Measurements from ENCODE around the gene MCEMP1.
A peak's percentile ranks its signal among the peaks of the same experiment; 100 is the strongest.

MCEMP1 gene, protein sequence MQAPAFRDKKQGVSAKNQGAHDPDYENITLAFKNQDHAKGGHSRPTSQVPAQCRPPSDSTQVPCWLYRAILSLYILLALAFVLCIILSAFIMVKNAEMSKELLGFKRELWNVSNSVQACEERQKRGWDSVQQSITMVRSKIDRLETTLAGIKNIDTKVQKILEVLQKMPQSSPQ

DNA sequence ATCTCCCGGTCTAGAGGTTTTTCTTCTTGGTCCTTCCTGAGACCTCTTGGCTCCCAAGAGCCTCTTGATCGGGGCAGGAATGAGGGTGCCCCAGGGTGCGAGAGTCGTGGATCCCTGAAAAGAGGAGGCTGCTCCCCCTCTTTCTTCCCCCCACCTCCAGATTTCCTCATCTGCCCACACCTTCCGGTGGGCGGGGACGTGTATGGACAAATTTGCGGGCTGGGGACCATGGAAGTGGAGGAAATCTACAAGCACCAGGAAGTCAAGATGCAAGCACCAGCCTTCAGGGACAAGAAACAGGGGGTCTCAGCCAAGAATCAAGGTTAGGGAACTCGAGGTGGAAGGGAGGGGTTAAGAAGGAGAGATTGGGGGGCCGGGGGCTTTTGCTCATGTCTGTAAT lies at the start of gene MCEMP1:
TSS of gene MCEMP1 (plus strand) at position 237 of the 400 bp plus-strand sequence. CDS start at position 268, 31 bp downstream.
- no peak for DNase-seq

DNA sequence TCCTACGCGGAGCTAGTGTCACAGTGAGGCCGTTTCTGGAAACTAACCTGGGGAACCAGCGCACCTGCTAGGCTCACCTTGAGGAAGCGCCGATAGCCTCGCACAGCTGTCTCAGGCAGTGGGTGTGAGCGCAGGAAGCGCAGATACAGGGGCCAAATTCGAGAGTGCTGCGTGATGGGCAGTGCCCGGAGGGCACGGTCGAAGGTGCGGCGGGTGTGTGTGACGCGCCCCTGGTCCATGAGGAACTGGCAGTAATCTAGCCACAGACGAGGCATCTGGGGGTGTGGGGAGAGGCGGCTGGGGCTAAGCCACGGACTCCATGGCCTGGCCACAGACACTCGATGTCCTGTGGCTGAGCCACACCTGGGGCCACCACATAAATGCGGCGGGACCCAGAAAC lies 49.7 kb upstream of the MCEMP1 start:
- no peak for DNase-seq

DNA sequence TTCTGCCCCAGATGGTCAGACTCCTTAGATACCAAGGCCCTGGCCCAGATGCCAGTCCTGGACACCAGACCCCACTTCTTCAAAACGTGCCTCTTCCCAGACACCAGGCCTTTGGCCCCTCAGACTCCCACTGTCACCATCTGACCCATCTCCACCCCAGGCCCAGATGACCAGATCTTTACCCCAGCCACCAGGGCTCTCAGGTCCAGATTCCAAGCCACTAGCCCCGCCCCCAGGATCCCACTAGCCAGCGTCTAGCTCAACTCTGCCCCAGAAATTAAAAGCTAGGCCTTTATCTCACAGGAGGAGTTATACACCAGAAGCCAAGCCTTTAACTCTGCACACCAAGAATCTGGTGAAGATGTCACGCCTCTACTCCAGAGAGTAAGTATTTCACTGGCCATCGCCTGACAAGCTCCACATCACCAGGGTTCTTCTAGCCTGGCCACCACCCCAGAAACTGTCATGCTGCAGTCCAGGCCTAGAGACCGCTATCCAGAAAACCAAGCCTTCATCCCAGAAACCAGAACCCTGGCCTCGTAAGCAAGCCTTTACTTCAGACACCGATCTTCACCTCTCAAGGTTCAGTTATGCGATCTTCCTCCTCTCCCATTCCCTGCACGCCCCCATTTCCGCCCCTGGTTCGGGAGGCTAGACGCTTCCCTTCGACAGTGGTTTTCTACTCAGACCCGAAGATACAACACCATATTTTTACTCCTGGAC lies 48.1 kb upstream of the MCEMP1 start:
- no peak for DNase-seq

DNA sequence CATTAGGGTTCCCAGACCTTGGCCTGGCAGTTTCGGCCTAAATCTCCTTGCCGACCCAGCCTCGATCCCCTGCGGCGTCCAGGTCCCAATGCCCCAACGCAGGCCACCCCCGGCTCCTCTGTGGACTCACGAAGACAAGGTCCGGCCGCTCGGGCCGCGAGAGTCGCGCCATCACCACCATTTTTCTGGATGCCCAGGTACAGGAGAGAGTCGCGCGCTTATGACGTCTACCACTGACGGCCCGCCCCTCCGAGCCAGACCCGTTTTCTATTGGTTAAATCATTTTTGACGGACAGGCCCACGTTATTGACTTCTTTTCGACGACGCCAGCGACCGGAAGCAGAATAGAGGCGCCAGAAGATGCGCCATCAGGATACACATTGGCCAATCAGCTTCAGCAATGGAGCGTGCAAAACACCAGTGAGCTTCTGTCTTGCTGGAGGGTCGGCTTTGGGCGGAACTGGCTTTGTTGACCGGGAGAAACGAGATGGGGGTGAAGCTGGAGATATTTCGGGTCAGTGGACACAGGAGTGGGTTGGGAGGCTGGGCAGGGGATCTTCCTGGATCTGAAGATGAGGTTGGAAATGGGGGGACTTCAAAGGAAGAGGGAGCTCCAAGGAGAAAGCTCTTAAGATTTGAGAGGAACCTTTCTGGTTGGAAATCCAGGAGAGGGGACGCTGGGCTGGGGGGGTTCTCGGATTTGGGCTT lies 47.4 kb upstream of the MCEMP1 start, which contains the start of the genes PET100 and XAB2:
TSS of gene PET100 (plus strand) at position 447 of the 708 bp plus-strand sequence. CDS start at position 488, 41 bp downstream.
TSS of gene XAB2 (minus strand) at position 199 of the 708 bp plus-strand sequence. CDS start at position 181, 18 bp downstream.
- DNase-seq = peak; percentile 92

DNA sequence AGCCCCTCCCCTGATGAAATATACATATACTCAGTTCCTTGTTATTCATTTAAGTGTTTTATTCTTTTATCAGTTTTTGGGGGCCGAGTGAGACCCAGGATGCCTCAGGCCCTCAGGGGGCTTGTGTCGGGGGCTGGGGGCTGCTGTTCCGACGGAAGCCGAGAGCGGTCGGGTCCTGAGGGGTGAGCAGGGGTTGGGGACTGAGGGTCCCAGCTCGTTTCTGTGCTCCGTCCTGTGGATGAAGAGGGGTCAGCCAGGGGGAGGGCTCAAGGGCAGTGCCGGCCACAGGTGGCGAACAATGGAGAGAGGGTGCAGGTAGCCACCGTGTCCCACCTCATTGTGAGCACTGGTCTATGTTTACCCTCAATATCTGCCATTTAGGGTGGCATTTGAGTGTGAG lies 45.3 kb upstream of the MCEMP1 start:
- no peak for DNase-seq

DNA sequence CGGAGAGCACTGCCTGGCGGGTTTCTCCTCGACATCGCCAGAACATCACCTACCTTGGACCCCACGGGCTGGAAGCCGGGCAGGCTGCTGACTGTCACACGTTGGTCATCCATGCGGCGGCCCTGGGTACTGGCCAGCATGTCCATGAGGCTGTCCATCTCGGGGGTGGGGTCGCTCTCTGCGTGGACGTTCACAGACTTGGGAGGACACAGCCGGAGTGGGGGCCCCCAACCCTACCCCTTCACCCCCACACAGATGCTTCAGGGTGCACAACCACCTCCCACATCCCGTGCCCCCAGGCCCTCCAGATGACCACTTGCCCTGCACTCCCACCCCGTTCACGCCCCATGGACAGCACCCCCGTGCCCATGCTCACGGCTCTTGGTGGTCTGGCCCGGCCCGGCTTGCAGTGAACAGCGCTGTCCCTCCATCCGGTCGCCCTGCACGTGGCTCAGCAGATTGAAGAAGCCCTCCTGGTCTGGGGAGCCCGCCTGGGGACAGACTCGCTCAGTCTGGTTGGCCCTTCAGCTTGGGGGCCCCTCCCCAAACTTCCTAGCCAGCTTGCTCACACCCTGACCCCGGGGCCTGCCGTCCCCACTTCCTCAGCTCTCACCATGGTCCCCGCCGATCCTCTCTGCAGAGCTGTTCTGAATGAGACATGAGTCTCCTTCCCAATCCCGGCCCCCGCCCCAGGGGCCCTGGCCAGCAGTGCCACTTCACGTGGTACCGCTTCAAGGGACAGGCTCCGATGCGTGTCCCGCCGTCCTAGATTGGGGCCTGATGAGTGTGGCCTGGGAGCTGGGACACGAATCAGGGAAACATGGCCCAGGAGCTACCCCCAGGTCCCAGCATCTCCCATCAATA lies 44.3 kb upstream of the MCEMP1 start:
- no peak for DNase-seq

DNA sequence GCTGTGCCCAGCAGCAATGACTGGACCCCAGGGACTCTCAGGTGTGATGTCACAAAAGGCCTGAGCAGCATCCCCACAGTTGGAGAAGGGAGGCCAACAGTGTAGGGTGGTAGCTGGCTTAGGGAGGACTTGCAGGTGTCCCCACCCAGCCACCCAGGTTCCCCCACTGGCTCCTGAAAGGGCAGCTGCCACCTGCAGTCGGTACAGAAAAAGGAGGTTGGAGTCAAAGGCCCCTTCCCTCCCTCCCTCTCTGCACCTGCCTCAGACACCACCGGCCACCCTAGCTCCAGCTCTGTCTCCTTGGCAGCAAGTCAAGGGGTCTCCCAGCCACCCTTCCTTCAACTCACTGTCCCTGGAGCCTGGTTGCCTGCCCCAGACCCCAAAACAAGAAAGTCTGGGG lies 43.2 kb upstream of the MCEMP1 start, which contains the start of gene PCP2:
TSS of gene PCP2 (minus strand) at position 22 of the 400 bp plus-strand sequence. CDS start 262 bp downstream, outside the sequence.
- no peak for DNase-seq

DNA sequence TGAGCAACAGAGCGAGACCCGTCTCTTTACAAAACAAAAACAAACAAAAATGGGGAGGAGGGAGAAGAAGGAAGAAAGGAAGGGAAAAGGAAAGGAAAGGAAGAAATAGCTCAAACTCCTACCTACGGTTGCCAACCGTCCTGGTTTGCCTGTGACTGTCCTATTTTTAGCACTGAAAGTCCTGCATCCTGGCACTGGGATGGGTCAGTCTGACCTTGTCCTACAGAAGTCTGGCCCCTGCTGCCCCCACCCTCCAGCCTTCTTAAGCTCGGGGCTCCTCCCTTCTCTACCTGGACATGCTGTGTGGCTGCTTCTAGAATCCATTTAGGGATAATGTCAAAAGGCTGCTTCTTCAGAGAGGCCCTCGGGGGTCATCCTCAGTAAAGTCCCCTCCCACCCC lies 41.2 kb upstream of the MCEMP1 start:
- no peak for DNase-seq

DNA sequence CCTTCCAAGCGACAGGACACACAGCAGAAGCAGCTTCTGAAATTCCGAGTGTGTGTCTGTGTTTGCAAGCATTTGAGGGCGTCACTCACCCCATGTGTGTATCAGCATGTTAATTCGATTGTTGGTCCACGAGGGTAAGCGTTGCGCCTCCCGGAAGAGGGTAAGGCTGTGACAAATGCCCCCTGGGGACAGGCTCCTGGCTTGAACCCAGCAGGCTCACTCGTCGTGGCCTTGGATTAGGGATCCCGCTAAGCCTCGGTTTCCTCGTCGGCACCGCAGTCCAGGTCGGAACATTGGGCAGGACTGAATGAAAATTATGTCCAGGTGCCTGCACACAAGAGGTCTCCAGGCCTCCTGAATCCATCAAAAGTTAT lies 40.6 kb upstream of the MCEMP1 start:
- no peak for DNase-seq

DNA sequence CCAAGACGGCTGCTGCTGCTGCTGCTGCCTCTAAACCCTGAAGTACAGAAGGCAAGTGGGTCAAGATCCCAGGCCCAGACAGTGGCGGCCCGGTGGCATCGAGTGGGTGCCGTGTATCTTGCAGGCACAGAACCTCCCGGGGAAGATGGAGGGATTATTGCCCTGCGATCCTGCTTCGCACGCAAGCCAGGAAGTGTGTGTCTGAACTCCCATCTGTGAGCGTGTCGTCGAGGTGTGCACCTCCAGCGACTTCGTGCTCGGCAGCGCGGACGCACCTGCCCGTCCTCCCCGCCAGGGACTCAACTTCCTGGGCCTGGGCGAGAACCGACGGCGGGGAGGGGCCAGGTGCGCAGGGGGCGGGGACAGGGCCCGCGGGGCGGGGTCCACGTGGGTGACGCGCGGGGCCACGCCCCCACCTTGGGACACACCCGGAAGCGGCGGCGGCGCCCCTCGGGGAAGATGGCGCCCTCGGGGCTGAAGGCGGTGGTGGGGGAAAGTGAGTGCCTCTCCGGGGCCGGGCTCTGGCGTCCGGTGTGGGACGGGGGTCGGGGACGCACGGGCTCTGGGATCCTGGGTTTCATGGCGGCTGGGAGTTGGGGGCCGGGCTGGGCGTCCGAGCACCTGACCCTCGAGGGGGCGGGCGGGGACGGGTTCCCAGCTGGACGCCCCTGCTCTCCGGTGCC lies 40.1 kb upstream of the MCEMP1 start, which contains the start of gene STXBP2:
TSS of gene STXBP2 (plus strand) at position 420 of the 683 bp plus-strand sequence. CDS start at position 460, 40 bp downstream.
- DNase-seq = peak; percentile 90

DNA sequence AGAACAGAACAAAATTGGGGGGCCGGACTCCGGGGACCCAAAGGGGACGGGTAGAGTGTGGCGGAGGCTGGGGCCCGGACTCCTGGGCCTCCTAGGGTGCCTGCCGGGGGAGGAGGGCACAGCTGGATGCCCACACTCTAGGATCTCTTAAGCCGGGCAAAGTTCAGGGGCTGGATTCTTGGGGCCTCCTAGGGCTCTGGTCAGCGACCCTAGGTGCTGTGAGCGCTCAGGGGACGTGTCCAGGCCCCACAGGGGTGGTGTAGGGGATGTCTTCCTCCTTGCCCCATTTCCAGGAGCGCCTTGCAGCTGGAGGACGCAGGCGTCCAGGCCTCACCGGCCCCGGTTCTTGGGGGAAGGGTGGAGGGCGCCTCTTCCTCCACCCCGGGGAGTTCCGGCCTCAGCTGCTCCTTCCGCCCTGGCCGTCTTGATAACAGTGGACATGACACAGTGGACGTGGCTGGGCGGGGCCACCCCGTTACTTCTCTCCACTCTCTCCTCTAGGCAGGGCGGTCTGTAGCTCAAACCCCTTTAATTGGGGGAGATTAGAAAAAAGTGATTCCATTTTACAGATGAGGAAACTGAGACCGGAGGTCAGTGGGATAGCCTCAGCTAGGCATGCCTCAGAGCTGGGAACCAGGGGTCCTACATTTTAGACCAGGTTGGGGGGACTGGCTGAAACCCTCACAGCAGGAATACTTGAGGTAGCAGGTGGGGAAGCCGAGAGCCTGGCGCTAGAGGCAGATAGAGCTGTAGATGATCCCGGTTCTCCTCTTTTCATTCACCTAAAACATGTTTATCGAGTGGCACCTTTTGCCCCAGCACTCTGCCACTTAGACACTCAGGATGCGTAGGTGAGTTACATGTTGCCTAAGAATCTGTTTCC lies 39.3 kb upstream of the MCEMP1 start:
- no peak for DNase-seq

DNA sequence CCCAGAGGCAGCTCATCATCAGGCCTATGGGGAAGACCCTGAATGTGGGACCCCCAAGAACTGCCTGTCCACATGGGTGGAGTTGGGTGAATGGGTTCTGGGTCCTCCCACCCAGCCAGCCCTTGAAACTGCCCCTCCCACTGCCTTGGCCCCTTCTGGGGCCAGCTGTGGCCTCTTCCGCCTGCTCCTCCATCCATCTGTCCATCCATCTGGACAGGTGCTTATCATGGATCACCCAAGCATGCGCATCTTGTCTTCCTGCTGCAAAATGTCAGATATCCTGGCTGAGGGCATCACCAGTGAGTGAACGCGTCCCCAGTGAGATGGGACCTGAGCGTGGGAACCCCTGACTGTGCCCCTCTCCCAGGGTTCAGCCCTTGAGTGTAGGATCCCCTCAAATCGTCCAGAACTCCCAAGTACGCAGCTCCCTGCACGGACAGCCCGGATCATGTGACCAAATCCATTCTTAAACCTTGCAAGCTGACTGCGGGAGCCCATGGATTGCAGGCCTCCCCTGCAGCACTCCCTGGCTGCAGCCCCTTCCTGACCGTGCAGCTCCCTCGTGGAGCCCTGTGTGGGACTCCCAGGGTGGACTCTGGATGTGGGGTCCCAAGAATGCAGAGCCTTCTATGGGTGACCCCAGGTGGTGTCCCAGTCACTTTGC lies 38.0 kb upstream of the MCEMP1 start:
- DNase-seq = no peak

DNA sequence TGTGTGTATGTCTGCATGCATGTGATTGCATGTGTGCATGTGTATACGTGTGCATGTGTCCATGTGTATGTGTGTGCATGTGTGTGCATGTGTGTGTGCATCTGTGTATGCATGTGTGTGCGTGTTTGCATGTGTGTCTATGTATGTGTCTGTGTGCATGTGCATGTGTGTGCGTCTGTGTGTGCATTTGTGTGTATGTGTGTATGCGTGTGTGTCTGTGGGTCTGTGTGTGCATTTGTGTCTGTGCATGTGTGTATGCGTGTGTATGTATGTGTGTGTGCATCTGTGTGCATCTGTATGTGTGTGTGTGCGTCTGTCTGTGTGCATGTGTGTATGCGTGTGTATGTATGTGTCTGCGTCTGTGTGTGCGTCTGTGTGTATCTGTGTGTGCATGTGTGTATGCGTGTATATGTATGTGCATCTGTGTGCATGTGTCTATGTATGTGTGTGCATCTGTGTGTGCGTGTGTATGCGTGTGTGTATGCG lies 37.0 kb upstream of the MCEMP1 start:
- no peak for DNase-seq

DNA sequence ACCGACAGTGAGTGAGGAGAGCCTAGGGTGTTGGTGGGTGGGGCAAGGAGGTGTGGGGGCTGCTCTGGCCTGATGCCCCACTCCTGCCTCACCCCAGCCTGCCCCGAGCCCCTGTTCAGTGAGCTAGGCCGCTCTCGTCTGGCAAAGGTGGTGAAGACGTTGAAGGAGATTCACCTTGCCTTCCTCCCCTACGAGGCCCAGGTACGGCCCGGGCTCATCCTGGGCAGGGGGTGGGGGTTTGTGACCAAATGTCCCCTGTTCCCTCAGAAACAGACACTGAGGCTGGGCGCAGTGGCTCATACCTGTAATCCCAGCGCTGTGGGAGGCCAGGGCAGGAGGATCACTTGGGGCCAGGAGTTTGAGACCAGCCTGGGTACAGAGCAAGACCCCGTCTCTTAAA lies 36.1 kb upstream of the MCEMP1 start:
- no peak for DNase-seq

DNA sequence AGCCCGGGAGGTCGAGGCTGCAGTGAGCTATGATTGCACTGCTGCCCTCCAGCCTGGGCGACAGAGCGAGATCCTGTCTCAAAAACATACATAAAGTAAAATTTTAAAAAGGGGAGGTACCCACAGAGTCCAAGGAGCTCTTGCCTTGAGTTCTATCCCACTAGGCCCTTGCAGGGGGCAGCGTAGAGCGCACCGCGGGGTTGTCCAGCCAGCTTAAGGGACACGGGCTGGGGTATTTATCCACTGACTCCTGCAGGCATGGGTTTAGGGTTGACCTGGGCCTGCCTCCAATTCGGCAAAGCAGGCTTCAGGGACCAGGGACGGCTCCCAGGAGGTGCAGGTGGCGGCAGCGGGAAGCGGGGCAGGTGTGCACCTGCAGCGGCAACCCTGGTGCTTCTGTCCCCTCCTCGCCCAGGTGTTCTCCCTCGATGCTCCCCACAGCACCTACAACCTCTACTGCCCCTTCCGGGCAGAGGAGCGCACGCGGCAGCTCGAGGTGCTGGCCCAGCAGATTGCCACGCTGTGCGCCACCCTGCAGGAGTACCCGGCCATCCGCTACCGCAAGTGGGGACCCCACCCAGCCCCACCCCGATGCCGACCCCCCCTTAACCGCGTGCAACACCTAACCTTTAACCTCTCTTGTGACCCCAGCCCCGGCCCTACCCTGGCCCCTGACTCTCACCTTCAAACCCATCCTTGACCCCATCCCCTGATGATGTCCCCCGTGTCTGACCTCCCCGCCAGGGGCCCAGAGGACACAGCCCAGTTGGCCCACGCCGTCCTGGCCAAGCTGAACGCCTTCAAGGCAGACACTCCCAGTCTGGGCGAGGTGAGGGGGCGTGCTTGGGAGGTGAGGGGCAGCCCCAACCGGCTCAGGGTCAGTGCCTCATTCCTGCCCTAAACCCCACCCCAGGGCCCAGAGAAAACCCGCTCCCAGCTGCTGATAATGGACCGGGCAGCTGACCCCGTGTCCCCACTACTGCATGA lies 35.3 kb upstream of the MCEMP1 start:
- no peak for DNase-seq

DNA sequence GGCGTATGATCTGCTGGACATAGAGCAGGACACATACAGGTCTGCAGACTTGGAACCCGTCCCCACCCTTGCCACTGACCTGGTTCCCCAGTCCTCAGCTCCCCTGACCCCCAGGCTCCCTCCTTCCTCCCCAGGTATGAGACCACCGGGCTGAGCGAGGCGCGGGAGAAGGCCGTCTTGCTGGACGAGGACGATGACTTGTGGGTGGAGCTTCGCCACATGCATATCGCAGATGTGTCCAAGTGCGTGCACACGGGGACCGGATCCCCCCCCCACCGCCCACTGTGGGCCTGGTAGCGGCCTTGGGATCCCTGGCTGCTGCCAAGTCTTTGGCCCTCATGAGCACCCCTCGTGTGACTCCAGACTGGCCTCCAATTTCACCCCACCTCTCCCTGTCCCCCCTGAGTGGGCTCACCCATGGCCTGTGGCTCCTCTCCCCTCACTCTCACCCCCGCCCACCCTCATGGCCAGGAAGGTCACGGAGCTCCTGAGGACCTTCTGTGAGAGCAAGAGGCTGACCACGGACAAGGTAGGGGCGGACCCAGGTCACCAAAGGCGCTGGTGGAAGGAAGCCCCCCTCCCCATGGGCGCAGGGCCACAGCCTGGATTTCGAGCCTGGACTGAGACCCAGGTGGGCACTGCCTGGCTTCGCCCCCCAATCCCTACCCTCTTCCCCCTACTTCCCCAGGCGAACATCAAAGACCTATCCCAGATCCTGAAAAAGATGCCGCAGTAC lies 34.4 kb upstream of the MCEMP1 start:
- DNase-seq = no peak

DNA sequence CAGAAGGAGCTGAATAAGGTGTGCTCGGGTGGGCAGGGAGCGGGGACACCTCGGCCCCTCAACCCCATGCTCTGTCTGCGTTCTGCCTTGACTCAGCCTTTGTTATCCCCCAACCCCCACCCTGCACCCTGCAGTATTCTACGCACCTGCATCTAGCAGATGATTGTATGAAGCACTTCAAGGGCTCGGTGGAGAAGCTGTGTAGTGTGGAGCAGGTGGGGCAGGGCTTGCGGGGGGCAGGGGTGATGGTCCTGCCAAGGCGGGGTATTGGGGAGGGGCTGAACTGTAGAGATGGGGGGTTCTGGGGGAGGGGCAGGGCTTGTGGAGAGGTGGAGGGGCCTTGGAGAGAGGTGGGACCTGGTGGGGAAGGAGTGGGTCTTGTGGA lies 33.9 kb upstream of the MCEMP1 start:
- DNase-seq = no peak
